Measurements from ENCODE around the gene HES7.

DNA sequence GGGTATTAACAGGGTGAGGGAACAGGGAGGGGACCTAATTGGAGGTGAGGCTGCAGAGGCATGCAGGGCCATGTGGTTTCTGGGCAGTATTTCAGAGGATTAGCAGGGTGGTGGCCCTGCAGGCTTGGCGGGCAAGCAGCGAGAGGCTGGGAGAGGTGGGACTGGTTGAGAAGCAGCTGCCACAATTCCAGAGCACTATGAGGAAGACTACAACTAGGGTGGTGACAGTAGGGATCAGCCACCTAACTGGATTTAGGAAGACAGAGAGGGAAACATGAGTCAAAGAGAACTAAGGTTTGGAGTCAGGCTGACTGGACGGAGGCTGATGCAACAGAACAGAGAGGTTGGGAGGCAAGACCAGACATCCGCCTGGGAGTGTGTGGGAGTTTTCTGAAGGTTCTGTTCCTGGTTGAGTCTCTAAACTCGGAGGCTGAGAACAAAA, 17.9 kb downstream of the HES7 start:
- TF ChIP-seq, protein P1, sequence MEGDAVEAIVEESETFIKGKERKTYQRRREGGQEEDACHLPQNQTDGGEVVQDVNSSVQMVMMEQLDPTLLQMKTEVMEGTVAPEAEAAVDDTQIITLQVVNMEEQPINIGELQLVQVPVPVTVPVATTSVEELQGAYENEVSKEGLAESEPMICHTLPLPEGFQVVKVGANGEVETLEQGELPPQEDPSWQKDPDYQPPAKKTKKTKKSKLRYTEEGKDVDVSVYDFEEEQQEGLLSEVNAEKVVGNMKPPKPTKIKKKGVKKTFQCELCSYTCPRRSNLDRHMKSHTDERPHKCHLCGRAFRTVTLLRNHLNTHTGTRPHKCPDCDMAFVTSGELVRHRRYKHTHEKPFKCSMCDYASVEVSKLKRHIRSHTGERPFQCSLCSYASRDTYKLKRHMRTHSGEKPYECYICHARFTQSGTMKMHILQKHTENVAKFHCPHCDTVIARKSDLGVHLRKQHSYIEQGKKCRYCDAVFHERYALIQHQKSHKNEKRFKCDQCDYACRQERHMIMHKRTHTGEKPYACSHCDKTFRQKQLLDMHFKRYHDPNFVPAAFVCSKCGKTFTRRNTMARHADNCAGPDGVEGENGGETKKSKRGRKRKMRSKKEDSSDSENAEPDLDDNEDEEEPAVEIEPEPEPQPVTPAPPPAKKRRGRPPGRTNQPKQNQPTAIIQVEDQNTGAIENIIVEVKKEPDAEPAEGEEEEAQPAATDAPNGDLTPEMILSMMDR (IDR thresholded peaks at IDR 0.05), result no peak
- TF ChIP-seq POLR2A (IDR thresholded peaks at IDR 0.05), result no peak
